Ishikawa (cell line): ENCODE measurements around the gene PDZRN3.

ENCODE experiments used
- CEBPB ChIP-seq: IDR thresholded peaks from 2 replicates; pipeline ENCODE4 v1.6.1; 2012
- CREB1 ChIP-seq: IDR thresholded peaks from 2 replicates; pipeline ENCODE4 v1.6.1; 2012; ENCODE audit warnings: low read depth
- EGR1 ChIP-seq: IDR thresholded peaks from 2 replicates; pipeline ENCODE4 v1.6.1; 2012
- EP300 ChIP-seq: IDR thresholded peaks from 2 replicates; pipeline ENCODE4 v1.6.1; 2012; ENCODE audit warnings: borderline replicate concordance
- FOXM1 ChIP-seq: IDR thresholded peaks from 2 replicates; pipeline ENCODE4 v1.6.1; 2012; ENCODE audit warnings: low read depth, borderline replicate concordance
- MAX ChIP-seq: IDR thresholded peaks from 2 replicates; pipeline ENCODE4 v1.6.1; 2012
- NFIC ChIP-seq: IDR thresholded peaks from 2 replicates; pipeline ENCODE4 v1.6.1; 2012
- RAD21 ChIP-seq: IDR thresholded peaks from 2 replicates; pipeline ENCODE4 v1.6.1; 2012; ENCODE audit warnings: low read depth
- REST ChIP-seq: IDR thresholded peaks from 2 replicates; pipeline ENCODE4 v1.6.1; 2012; ENCODE audit warnings: low read depth, mild to moderate bottlenecking
- TAF1 ChIP-seq: IDR thresholded peaks from 2 replicates; pipeline ENCODE4 v1.6.1; 2012; ENCODE audit warnings: low read depth, mild to moderate bottlenecking
- TCF12 ChIP-seq: IDR thresholded peaks from 2 replicates; pipeline ENCODE4 v1.6.1; 2012; ENCODE audit warnings: low read depth
- TEAD4 ChIP-seq: IDR thresholded peaks from 2 replicates; pipeline ENCODE4 v1.6.1; 2012
- USF1 ChIP-seq: IDR thresholded peaks from 2 replicates; pipeline ENCODE4 v1.6.1; 2012
- YY1 ChIP-seq: IDR thresholded peaks from 2 replicates; pipeline ENCODE4 v1.6.1; 2012; ENCODE audit warnings: low read depth
- ZBTB7A ChIP-seq: IDR thresholded peaks from 2 replicates; pipeline ENCODE4 v1.6.1; 2012; ENCODE audit warnings: low read depth

Gene PDZRN3

GRCh38 chr3:73379465-73379864 is 245.3 kb downstream of the PDZRN3 start:
- no peak for TF ChIP-seq FOXM1
- no peak for TF ChIP-seq ZBTB7A
- no peak for TF ChIP-seq USF1
- TF ChIP-seq TCF12 = no peak
- no peak for TF ChIP-seq EGR1

GRCh38 chr3:73378207-73378606 is 246.5 kb downstream of the PDZRN3 start:
- TF ChIP-seq CEBPB = no peak
- no peak for TF ChIP-seq FOXM1
- TF ChIP-seq MAX = no peak
- no peak for TF ChIP-seq USF1
- TF ChIP-seq TAF1 = no peak
- no peak for TF ChIP-seq TCF12
- no peak for TF ChIP-seq EP300
- TF ChIP-seq ZBTB7A = no peak

GRCh38 chr3:73365756-73366397 is 258.9 kb downstream of the PDZRN3 start:
- TF ChIP-seq EP300 (no peak), TAF1 (no peak), TEAD4 (no peak), CREB1 (no peak), YY1 (no peak), ZBTB7A (no peak), CEBPB (no peak), EGR1 (no peak), USF1 (no peak), MAX (no peak), TCF12 (no peak), RAD21 (no peak), REST (no peak), NFIC (no peak), FOXM1 (no peak)

GRCh38 chr3:73364517-73364916 is 260.2 kb downstream of the PDZRN3 start:
- TF ChIP-seq CREB1 (no peak), NFIC (no peak), CEBPB (no peak), REST (no peak), EP300 (no peak), USF1 (no peak), FOXM1 (no peak), TCF12 (no peak), TAF1 (no peak), TEAD4 (no peak), YY1 (no peak), MAX (no peak), RAD21 (no peak), EGR1 (no peak)

GRCh38 chr3:73363093-73363492 is 261.6 kb downstream of the PDZRN3 start:
- no peak for TF ChIP-seq USF1
- no peak for TF ChIP-seq MAX
- TF ChIP-seq YY1 = no peak
- no peak for TF ChIP-seq NFIC
- no peak for TF ChIP-seq CREB1
